KMS-11 (cell line): ENCODE results near the gene MNT.
"Not testable (repeated sequence)": the region's sequence is repeated elsewhere in the genome, so short reads cannot be mapped to it uniquely, and the experiment has no call there.

Source experiments
- H2AFZ ChIP-seq: fragments of 200-600 bp; sonication (generic); 2 replicates; pipeline ENCODE4 v1.6.1; 2016; ENCODE audit warnings: antibody characterized with exemption, mixed run types, low read depth
- H3K27ac ChIP-seq: fragments of 200-600 bp; sonication (generic); 2 replicates; pipeline ENCODE4 v1.6.1; 2016; ENCODE audit warnings: mild to moderate bottlenecking, mixed run types
- H3K27me3 ChIP-seq: fragments of 200-600 bp; sonication (generic); 2 replicates; pipeline ENCODE4 v1.6.1; 2017; ENCODE audit warnings: mild to moderate bottlenecking, low read depth, mixed run types, moderate library complexity; ENCODE audit not compliant: insufficient read depth
- H3K36me3 ChIP-seq: fragments of 200-600 bp; sonication (generic); 2 replicates; pipeline ENCODE4 v1.6.1; 2017; ENCODE audit warnings: mild to moderate bottlenecking, mixed run types; ENCODE audit not compliant: insufficient read depth
- H3K4me1 ChIP-seq: fragments of 200-600 bp; sonication (generic); 2 replicates; pipeline ENCODE4 v1.6.1; 2016; ENCODE audit warnings: mild to moderate bottlenecking, low read depth, mixed run types; ENCODE audit not compliant: poor library complexity, severe bottlenecking
- H3K4me2 ChIP-seq: fragments of 200-600 bp; sonication (generic); 2 replicates; pipeline ENCODE4 v1.7.0; 2016; ENCODE audit warnings: mild to moderate bottlenecking, mixed run types
- H3K4me3 ChIP-seq: fragments of 200-600 bp; sonication (generic); IDR thresholded peaks from 2 replicates; pipeline ENCODE4 v1.6.1; 2017; ENCODE audit warnings: low read depth, low read length, mixed read lengths; ENCODE audit not compliant: insufficient read depth
- H3K79me2 ChIP-seq: fragments of 200-600 bp; sonication (generic); 2 replicates; pipeline ENCODE4 v1.6.1; 2016; ENCODE audit warnings: low read depth, mixed run types; ENCODE audit not compliant: insufficient read depth
- H3K9ac ChIP-seq: fragments of 200-600 bp; sonication (generic); 2 replicates; pipeline ENCODE4 v1.6.1; 2016; ENCODE audit warnings: mild to moderate bottlenecking, mixed run types
- H4K20me1 ChIP-seq: fragments of 200-600 bp; sonication (generic); 2 replicates; pipeline ENCODE4 v1.6.1; 2016; ENCODE audit warnings: mild to moderate bottlenecking, mixed run types; ENCODE audit not compliant: insufficient read depth
- TF ChIP-seq, protein P1 (sequence below): fragments of 200-600 bp; sonication (generic); conservative IDR thresholded peaks from 2 replicates; pipeline ENCODE4 v1.6.1; 2017; ENCODE audit warnings: low read depth, mild to moderate bottlenecking, antibody characterized with exemption, low read length, moderate library complexity, mixed read lengths

Gene MNT, protein sequence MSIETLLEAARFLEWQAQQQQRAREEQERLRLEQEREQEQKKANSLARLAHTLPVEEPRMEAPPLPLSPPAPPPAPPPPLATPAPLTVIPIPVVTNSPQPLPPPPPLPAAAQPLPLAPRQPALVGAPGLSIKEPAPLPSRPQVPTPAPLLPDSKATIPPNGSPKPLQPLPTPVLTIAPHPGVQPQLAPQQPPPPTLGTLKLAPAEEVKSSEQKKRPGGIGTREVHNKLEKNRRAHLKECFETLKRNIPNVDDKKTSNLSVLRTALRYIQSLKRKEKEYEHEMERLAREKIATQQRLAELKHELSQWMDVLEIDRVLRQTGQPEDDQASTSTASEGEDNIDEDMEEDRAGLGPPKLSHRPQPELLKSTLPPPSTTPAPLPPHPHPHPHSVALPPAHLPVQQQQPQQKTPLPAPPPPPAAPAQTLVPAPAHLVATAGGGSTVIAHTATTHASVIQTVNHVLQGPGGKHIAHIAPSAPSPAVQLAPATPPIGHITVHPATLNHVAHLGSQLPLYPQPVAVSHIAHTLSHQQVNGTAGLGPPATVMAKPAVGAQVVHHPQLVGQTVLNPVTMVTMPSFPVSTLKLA

DNA sequence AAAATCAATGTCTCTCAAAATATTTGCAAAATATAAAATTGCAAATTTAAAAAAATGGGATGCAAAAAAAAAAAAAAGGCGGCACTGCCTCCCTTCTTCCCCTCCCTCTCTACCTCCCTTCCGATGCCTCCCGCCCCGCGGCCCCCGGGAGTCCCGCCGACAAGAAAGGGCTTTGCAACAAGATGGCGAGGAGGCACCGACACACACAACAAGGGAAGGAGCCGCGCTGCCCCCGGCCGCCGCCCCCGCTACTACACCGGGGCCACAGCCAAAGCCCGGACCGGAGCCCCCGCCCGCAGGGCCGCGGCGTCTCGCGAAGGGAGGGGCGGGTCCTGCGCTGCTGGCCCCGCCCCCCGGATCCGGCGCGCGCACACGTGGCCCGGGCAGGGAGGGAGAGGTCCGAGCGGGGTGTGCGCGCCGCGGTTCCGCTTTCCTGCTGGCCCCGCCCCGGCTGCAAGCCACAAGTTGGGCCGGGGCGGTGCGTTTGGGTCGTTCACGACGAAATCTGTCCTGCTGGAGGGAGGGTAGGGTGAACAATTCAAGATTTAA, at the start of gene MNT:
MNT (minus strand) TSS at position 184 of the 549 bp plus-strand sequence. CDS start 348 bp downstream, outside the sequence.
- H3K4me3 ChIP-seq = no peak within 1 kb of the TSS
- no peaks in the 10 kb centered on the region for H3K79me2 ChIP-seq
- H3K27me3 ChIP-seq = no peaks in the 10 kb centered on the region
- H3K36me3 ChIP-seq = no peaks in the 10 kb centered on the region
- TF ChIP-seq, protein P1, sequence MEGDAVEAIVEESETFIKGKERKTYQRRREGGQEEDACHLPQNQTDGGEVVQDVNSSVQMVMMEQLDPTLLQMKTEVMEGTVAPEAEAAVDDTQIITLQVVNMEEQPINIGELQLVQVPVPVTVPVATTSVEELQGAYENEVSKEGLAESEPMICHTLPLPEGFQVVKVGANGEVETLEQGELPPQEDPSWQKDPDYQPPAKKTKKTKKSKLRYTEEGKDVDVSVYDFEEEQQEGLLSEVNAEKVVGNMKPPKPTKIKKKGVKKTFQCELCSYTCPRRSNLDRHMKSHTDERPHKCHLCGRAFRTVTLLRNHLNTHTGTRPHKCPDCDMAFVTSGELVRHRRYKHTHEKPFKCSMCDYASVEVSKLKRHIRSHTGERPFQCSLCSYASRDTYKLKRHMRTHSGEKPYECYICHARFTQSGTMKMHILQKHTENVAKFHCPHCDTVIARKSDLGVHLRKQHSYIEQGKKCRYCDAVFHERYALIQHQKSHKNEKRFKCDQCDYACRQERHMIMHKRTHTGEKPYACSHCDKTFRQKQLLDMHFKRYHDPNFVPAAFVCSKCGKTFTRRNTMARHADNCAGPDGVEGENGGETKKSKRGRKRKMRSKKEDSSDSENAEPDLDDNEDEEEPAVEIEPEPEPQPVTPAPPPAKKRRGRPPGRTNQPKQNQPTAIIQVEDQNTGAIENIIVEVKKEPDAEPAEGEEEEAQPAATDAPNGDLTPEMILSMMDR = no peak
- H3K4me1 ChIP-seq = no peaks in the 10 kb centered on the region
- H4K20me1 ChIP-seq = no peaks in the 10 kb centered on the region
- H3K4me2 ChIP-seq = peak within 1 kb of the TSS; percentile 61
- H3K9ac ChIP-seq = peak within 1 kb of the TSS; percentile 92
- H2AFZ ChIP-seq = peak within 1 kb of the TSS; percentile 76; the same call in 1 of the 2 replicates
- H3K27ac ChIP-seq = peak within 1 kb of the TSS; percentile 89

DNA sequence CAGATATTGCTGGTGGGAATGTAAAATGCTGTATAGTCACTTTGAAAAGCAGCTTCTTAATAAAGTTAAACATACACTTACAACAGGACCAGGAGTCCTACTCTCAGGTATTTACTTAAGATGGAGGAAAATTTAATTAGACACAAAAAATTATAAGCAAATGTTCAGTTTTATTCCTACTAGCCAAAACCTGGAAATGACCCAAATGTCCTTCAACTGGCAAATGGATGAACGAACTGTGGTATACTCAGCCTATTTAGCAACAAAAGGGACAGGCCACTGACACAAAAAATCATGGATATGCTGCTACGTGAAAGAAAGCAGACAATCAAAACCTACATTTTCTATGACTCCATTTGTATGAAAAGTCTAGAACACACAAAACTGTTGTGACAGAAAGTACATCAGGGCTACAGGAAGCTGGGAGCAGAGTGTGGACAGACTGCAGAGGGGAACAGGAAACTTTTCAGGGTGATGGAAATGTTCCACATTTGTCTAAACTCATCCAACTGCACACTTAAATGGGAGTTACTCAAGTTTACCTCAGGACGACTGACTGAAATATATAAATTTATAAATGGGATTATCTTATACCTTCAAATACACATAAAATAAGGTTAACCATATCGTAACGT, 49.3 kb upstream of the MNT start:
- Histone ChIP-seq H3K27me3 (no peaks in the 10 kb centered on the region), H3K4me2 (no peak overlapping the region), H3K79me2 (no peaks in the 10 kb centered on the region), H2AFZ (no peak overlapping the region), H3K27ac (no peak overlapping the region), H4K20me1 (no peaks in the 10 kb centered on the region), H3K4me1 (no peaks in the 10 kb centered on the region), H3K36me3 (no peaks in the 10 kb centered on the region), H3K9ac (no peak overlapping the region), H3K4me3 (no peak overlapping the region)
- TF ChIP-seq, protein P1 = no peak

DNA sequence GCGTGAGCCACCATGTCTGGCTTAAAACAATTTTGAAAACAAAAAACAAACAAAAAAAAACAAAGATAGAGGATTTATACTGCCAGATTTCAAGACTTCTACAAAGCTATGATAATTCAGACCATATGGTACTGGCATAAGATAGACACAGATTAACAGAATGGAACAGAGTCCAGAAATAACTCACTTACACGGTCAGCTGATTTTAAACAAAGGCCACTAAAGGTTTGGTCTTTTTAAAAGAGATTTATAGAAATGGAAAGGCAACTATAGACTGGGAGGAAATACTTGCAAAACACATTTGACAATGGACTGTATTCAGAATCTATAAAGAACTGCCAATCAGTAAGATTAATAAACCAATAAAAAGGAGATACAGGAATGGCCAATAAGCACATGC, 48.6 kb upstream of the MNT start:
- Histone ChIP-seq H3K27me3 (no peaks in the 10 kb centered on the region), H3K4me2 (no peak overlapping the region), H3K27ac (no peak overlapping the region), H3K79me2 (no peaks in the 10 kb centered on the region), H2AFZ (no peak overlapping the region), H3K4me3 (no peak overlapping the region), H3K9ac (no peak overlapping the region), H3K4me1 (no peaks in the 10 kb centered on the region), H4K20me1 (no peaks in the 10 kb centered on the region), H3K36me3 (no peaks in the 10 kb centered on the region)
- TF ChIP-seq, protein P1 = no peak

DNA sequence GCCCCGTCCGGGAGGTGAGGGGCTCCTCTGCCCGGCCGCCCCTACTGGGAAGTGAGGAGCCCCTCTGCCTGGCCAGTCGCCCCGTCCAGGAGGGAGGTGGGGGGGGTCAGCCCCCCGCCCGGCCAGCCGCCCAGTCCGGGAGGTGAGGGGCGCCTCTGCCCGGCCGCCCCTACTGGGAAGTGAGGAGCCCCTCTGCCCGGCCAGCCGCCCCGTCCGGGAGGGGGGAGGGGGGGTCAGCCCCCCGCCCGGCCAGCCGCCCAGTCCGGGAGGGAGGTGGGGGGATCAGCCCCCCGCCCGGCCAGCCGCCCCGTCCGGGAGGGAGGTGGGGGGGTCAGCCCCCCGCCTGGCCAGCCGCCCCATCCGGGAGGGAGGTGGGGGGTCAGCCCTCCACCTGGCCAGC, 46.6 kb upstream of the MNT start:
- H4K20me1 ChIP-seq, H3K4me1 ChIP-seq, H3K4me3 ChIP-seq, H2AFZ ChIP-seq, H3K9ac ChIP-seq, H3K27ac ChIP-seq, H3K27me3 ChIP-seq, H3K36me3 ChIP-seq, H3K79me2 ChIP-seq, H3K4me2 ChIP-seq: not testable (repeated sequence)
